Measurements from ENCODE around the gene B4GALNT4.

DNA sequence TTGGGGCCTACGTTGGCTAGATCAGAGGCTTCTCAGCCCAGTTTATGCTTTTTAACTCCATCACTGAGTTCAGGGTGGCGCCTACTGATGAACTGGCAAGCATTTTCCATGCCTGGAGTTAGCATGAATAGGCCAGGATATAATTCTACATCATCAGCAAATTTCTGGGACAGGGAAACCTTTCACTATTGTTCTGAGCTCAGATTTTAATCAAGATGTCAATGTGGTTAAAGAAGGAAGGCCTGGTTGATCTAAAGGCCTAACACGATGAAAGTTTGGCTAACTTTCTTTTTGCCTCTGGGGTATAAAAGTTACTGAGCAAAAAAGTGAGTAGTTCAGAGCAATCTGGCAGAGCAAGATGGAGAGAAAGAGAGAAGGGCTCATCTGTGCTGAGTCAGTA is 27.0 kb upstream of the B4GALNT4 start:
- TF ChIP-seq, protein P1, sequence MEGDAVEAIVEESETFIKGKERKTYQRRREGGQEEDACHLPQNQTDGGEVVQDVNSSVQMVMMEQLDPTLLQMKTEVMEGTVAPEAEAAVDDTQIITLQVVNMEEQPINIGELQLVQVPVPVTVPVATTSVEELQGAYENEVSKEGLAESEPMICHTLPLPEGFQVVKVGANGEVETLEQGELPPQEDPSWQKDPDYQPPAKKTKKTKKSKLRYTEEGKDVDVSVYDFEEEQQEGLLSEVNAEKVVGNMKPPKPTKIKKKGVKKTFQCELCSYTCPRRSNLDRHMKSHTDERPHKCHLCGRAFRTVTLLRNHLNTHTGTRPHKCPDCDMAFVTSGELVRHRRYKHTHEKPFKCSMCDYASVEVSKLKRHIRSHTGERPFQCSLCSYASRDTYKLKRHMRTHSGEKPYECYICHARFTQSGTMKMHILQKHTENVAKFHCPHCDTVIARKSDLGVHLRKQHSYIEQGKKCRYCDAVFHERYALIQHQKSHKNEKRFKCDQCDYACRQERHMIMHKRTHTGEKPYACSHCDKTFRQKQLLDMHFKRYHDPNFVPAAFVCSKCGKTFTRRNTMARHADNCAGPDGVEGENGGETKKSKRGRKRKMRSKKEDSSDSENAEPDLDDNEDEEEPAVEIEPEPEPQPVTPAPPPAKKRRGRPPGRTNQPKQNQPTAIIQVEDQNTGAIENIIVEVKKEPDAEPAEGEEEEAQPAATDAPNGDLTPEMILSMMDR (IDR thresholded peaks at IDR 0.05; ENCODE audit: insufficient read depth, low read depth, low read length): no peak
- TF ChIP-seq EZH2 (IDR thresholded peaks at IDR 0.05; ENCODE audit: insufficient read depth, low read length): no peak
